Measurements from ENCODE around the gene CAB39.

The CAB39 gene

GRCh38 chr2:230712443-230713330 is at the start of gene CAB39:
CAB39 (plus strand) TSS chr2:230712842; CDS start chr2:230760002, 47,160 bp downstream.
- peak; percentile 92 for DNase-seq

GRCh38 chr2:230664128-230664527 is 48.5 kb upstream of the CAB39 start:
- no peak for DNase-seq

DNA sequence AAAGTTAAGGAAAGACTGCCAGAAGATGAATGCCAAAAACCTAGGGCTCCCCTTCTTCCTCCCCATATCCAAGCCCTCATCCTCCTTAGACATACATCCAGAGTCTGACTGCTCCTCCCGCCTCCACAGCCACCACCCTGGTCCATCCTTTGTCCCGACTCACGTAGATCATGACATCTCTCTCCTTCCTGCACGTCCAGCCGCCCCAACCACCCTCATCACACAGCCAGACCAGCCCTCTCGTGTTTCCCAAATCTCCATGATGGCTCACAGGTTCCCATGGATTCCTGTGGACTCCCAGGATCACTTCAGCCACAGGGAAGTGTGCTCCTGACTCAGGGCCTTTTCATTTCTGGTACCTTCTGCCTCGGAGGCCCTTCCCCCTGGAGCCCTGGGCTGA is 47.8 kb upstream of the CAB39 start:
- no peak for DNase-seq

- no peak for DNase-seq
These were observed 47.4 kb upstream of the CAB39 start for GRCh38 chr2:230665263-230665691.

DNA sequence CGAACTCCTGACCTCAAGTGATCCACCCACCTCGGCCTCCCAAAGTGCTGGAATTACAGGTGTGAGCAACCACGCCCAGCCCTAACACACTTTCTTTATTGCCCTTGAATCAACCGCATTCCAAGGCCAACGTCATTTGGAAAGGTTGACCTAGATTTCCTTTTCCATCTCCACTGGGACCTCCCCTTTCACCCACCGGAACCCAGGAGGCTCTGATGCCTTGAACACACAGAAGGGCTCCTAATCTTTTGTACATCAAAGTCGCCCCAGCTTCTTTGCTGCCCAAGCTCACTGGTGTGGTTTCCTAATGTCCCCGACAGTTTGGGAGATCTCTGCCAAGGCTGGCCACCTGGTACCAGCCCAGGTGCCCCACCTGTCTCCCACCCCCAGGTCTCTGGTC is 46.2 kb upstream of the CAB39 start:
- no peak for DNase-seq

DNA sequence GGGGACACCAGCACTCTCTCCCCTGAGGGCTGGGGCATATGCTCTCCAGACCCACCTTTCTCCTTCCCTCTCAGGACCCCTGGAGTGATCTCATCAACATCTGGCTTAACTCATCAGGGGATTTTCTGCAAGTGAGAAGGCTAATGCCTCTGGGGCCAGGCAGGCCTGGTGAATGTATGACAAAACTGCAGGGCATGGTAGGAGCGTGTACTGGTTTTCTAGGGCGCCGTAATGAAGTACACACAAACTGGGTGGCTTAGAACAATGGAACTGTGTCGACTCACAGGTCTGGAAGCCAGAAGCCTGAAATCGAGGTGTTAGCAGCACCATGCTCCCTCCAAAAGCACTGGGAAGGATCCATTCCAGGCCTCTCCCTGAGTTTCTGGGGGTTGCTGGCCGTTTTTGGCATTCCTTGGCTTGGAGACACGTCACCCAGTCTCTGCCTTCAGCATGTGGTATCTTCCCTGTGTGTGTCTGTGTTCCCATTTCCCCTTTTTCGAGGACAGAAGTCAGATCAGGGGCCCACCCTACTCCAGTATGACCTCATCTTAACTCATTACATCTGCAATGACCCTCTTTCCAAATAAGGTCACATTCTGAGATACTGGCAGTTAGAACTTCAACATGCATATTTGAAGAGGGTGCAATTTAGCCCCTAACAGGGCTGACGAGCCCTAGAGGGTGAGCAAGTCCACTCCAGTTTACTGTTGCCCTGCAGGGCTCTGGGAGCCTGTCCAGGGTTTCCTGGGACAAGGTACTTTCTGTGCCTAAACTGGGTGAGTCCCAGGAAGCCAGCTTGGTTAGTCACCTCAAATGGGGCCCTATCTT is 45.5 kb upstream of the CAB39 start:
- no peak for DNase-seq

DNA sequence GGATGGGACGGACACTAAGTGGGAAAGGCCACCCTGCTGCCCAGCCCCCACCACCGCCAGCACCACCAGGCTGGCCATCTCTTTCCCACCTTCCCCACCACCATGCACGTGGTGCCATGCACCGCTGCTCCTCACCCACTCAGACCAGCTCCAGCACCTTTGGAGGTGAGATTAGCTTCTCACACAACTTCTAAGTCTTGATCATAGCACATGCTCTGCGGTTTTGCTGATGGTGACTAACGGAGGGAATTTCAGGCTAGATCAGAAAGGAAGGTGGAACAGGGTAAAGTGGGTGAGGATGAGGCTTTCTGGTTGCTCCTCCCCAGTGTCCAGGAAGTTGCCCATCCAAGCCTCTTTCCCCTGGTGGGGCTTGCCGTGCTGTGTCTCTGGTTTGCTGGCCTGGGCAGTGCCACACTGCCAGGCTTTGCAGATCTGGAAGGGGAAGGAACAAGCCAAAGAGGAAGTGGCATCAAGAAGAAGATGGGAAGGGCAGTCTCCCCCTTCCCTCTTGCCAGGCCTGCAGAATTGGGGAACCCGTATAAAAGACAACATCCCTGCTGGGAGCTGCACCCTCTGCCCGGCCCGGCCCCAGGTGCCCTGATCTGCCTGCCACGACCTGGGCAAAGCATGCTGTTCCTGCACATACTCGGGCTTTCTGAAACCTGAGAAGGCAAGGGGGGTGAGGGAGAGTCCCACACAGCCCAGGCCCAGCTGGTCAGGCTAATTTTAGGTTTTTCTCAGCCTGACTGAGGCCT is 44.3 kb upstream of the CAB39 start:
- no peak for DNase-seq

DNA sequence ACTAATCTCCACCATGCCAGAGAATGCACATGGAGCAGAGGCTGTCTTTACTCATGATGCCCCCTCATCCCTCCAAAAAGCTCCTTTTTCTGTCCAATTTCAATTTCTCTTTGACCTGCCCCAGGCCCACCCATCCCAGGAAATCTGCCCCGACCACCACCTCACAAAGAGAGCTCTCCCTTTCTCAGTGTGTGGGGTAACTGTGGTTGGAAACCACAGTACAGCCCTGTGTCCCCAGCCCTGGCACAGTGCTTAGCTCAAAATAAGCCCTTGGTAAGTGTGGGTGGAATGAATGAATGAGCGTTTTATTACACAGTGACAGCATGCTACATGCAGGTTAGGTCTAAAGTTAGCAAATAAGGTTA is 43.7 kb upstream of the CAB39 start:
- no peak for DNase-seq

GRCh38 chr2:230669386-230669950 is 43.2 kb upstream of the CAB39 start:
- DNase-seq = no peak

DNA sequence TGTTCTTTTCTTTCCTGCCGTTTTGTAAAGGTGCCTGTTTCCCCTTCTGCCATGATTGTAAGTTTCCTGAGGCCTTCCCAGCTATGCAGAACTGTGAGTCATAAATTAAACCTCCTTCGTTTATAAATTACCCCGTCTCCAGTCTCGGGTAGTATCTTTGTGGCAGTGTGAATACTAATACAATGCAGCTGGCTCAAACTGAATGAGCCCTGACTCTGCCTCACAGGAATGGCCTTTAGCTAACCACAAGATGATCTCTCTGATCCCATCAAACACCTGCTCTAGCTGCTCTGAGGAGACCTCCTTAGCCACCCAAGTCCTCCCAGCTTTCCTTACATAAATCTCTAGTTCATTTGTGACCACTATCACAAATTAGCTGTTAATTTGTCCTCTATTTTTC is 41.5 kb upstream of the CAB39 start:
- DNase-seq = no peak

DNA sequence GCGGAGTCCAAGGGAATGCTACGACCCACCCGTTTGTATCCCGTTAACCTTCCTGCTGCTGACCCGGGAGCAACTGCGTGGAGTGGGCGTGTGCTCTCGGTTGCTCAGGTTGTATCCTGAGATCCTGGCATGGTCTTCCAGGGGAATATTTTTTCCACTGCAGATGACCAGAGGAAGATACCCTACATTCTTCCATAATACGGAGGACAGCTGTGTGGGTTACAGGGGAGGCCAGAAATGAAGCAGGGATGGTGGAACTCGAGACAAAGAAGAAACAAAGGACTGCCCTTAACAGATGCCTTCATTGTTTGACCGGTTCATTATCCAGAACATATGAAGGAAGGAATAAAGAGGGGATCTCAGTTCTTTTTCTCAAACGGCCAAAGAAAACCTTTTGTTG is 39.8 kb upstream of the CAB39 start:
- DNase-seq = no peak

DNA sequence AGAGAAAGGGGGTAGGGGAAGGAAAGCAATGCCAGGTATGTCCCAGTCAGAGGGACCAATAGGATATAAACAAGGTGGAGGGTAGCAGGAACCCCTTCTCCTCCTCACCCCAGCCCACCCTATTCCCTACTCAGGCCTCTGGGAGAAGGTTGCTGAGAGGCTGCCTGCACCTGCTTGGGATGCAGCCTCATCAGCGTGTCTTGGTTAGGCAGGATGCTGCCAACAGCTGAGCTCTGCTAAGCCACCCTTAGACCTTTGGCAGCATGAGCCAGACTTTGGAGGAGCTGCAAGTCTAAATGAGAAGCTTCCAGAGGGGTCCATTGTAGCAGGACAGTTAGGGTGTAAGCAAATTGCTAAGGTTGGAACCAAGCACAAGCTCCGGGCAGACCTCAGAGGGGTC is 38.2 kb upstream of the CAB39 start:
- DNase-seq = no peak

GRCh38 chr2:230674966-230675672 is 37.5 kb upstream of the CAB39 start:
- no peak for DNase-seq

GRCh38 chr2:230676546-230676945 is 36.1 kb upstream of the CAB39 start:
- no peak for DNase-seq

DNA sequence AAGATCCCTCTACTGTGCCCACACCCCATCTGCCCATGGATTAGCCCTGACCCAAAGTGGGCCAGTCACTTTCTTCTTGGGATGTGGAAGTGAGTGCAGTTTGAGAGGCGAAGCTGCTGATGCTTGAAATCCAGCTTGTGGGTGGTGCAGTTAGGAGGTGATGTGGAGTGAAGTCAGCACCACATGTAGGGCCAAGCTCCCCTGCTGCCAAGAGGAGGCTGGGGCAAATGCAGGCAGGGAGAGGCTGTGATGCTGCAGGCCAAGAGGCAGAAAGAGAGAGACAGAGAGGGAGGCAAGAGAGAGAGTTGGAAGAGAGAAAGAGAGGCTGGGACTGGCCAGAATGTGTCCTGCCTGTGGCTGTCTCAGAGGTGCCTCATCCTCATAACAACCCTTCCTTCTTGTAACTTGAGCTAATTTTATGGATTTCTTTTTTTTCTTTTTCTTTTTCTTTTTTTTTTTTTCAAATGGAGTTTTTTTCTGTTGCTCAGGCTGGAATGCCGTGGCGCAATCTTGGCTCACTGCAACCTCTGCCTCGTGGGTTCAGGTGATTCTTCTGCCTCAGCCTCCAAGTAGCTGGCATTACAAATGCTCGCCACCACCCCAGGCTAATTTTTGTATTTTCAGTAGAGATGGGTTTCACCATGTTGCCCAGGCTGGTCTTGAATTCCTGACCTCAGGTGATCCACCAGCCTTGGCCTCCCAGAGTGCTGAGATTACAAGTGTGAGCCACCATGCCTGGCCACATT is 35.3 kb upstream of the CAB39 start:
- no peak for DNase-seq

DNA sequence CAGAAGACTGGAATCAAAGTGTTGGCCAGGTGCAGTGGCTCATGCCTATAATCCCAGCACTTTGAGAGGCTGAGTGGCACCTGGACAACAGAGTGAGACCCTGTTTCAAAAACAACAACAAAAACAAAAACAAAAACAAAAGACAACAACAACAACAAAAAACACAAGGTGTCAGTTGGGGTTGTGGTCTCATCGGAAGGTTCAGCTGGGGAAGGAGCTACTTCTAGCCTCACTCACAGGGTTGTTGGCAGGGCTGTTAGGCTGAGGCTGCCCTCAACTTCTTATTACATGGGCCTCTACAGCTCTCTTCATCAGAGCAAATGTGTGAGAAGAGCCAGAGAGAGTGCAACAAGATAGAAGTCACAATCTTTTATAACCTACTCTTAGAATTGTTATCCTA is 34.6 kb upstream of the CAB39 start:
- no peak for DNase-seq

DNA sequence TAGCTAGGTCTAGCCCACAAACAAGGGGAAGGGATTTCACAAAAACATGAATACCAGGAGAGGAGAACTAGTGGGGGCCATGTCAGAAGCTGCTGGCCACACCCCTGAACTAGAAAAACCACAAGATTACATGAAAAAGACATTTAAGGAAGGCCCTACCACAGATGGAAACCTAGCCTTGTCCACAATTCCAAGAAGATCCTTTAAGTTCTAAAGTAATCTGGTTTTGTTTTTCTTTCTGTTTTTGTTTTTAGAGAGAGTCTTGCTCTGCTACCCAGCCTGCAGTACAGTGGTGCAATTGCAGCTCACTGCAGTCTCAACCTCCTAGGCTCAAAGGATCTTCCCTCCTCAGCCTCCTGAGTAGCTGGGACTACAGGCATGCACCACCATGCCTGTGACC is 34.2 kb upstream of the CAB39 start:
- no peak for DNase-seq

DNA sequence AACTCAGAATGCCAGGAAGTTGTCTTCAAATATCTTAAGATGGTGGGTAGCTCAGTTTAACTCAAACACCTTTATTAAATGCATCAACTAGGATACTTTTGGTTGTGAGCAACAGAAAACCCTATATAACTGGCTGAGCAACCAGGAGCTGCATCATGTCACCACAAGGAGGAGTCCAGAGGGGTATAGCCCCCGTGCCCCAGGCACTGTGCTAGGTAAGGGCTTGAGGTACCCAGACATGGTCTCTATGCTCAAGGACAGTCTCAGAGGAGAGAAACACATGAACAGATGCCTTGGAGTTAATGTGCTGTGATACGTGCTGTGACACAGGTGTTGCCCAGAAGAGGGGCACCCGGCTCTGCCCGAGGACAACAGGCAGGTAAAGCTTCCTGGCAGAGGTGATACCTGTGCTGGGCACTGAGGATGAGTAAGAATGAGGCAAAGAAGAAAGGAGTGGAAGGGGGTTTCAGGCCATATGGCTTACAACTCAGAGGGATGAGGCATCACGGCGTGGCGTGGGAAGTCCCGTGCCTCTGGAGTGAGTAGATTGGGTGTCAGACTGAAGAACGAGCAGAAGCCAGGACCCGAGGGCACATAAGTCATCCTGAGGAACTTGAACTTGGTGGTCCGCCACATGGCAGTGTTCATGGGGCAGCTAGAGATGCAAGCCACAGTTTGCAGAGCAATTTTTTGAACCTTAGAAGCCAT is 32.0 kb upstream of the CAB39 start:
- DNase-seq = no peak

DNA sequence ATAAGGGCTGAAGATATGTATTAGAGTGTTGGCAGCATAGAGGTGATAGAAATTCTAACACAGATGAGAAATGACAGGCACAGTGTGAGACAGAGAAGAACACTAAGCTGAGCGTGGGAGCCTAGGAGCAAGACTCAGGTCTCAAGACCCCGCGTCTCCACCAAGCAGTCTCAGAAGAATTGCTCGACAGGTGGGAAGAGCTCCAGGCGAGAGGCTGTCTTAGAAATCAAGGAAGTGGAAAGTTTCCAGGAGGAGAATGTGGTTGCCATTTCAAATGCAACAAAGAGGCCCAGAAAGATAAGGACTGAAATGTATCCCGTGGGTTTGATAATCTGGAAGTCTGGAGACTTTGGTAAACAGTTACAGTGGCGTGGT is 31.5 kb upstream of the CAB39 start:
- DNase-seq = no peak

DNA sequence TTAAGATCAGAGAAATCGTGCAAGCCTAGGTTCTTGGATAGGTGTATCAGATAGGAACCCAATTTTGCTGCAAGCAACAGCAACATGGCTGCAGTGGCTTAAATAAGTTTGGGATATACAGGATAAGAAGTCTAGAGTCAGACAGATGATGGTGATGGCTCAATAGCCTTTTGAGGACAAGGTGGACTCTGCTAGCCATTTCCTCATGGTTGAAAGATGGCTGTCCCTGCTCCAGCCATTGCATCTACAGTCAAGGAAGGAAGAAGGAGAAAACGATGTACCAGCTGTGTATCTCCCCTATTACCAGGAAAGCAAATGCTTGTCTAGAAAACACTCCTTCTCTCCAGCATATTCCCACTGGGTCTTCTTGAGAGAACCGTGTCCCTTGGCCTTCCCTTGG is 30.1 kb upstream of the CAB39 start:
- DNase-seq = no peak
